ENCODE measurements around the gene RGPD3.
"Not testable (repeated sequence)": the region's sequence is repeated elsewhere in the genome, so short reads cannot be mapped to it uniquely, and the experiment has no call there.

DNA sequence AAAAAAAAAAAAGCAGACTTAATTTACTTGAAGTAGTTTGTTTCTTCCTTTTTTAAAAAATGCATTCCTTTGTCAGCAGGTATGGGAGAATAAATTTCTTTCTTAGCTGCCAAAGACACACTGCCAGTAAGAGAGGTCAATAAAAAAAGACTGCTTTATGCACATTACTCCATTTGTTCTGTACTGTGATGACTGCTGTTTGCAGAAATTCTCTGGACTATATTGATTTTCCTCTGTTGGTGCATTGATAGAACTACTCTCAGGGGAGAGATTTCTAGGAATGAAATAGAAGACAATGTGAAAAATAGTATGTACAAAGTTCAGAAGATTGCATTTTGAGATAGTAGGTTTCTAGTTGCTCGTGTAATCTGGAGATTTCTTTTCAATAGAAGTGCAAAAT is 11.3 kb upstream of the RGPD3 start:
- TF ChIP-seq, protein P1, sequence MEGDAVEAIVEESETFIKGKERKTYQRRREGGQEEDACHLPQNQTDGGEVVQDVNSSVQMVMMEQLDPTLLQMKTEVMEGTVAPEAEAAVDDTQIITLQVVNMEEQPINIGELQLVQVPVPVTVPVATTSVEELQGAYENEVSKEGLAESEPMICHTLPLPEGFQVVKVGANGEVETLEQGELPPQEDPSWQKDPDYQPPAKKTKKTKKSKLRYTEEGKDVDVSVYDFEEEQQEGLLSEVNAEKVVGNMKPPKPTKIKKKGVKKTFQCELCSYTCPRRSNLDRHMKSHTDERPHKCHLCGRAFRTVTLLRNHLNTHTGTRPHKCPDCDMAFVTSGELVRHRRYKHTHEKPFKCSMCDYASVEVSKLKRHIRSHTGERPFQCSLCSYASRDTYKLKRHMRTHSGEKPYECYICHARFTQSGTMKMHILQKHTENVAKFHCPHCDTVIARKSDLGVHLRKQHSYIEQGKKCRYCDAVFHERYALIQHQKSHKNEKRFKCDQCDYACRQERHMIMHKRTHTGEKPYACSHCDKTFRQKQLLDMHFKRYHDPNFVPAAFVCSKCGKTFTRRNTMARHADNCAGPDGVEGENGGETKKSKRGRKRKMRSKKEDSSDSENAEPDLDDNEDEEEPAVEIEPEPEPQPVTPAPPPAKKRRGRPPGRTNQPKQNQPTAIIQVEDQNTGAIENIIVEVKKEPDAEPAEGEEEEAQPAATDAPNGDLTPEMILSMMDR (conservative IDR thresholded peaks at IDR 0.05 in 1 of 2, IDR thresholded peaks at IDR 0.05 in 1 of 2; ENCODE audit: extremely low read depth in 1 of 2, insufficient read depth in 1 of 2, low read depth in 1 of 2, low read length in 2 of 2), result not testable (repeated sequence)
- TF ChIP-seq EZH2 (IDR thresholded peaks at IDR 0.05; ENCODE audit: borderline replicate concordance, low read length), result not testable (repeated sequence)
